Measurements from ENCODE around the gene RBBP8NL. TPM values are rescaled to one million over a fixed set of nuclear protein-coding genes. Genes with fewer than 3 reads are reported as not detected.

Gene RBBP8NL
- total and polyA plus RNA-seq, 2 experiments from 2014 or later = 0.10 to 1.1 TPM

DNA sequence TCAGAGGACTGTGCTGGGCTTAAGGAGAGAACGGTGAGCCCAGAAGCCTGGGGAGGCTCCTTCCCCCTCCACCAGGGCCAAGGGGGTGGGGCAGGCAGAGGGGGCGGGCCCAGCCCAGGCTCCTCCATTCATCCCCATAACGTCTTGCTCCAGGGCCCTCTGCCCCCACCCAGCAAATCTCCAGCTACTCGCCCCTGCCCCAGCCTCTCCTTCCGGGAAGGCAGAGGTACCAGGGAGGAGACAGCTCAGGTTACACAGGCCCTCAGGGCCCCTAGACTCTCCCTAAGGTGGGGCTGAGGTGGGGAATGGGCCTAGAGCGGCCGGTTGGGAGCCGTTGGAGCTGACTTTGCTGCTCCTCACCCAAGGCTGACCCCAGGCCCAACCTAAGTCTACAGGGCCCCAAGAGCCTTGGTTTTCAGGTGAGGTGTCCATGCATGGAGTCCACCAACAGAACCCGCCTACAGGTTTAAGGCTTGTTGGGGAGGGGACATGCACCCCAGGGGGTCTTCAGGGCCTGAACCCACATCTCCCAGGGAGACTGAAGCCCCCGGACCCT is 61.4 kb downstream of the RBBP8NL start (continued):
- TF ChIP-seq ZNF331 (CRISPR knock-in tag; IDR thresholded peaks at IDR 0.05; ENCODE audit: low read depth) = no peak
- TF ChIP-seq, protein P1, sequence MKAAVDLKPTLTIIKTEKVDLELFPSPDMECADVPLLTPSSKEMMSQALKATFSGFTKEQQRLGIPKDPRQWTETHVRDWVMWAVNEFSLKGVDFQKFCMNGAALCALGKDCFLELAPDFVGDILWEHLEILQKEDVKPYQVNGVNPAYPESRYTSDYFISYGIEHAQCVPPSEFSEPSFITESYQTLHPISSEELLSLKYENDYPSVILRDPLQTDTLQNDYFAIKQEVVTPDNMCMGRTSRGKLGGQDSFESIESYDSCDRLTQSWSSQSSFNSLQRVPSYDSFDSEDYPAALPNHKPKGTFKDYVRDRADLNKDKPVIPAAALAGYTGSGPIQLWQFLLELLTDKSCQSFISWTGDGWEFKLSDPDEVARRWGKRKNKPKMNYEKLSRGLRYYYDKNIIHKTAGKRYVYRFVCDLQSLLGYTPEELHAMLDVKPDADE (IDR thresholded peaks at IDR 0.05) = no peak
- no peak for TF ChIP-seq POLR2AphosphoS5 (IDR thresholded peaks at IDR 0.05; ENCODE audit: low read depth)
- no peak for TF ChIP-seq EZH2 (IDR thresholded peaks at IDR 0.05; ENCODE audit: low read depth, unreplicated experiment)
- no peak for TF ChIP-seq ZNF114 (CRISPR knock-in tag; IDR thresholded peaks at IDR 0.05)
- TF ChIP-seq STAT1 (IDR thresholded peaks at IDR 0.05; ENCODE audit: unreplicated experiment) = no peak

DNA sequence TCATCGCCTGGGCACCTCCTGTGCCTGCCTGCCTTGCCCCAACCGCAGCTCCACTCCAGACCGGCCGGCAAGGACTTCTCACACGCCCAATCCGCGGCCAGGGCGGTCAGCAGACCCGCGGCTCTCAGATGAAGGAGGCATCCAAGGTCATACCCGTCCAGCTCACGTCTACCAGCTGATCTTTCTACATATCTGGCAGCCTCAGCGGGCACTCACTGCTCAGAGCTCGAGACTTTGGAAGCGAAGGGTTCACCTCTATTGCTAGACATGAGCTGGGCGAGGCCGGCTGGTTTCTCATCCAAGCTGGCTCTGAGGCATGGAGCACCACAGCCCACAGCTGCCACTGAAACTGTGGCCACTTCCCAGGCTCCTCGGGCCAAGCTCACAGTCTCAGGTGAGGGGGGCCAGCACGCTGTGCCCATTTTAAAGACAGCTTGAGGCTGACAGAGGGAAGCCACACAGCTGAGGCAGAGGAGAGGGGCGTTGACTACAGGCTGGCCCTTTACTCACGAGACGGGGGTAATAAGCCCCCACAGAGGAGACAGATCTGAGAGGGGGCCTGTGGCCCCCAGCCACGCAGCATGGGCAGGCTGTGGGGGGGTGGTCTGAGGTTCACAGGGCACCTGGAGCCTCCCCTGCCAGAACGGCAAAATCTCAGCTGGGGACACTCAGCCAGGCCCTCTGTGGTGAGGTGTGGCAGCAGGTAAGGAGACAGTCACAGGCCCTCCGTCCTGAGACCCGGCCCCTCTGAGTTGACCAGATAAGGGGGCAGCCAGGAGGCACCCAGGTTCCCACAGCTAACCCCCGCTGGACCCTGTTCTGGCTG is 62.2 kb downstream of the RBBP8NL start:
- peak overlapping the region; percentile 67 for H3K4me3 Mint-ChIP-seq
- H3K4me3 ChIP-seq = peak overlapping the region; percentile 88
- ATAC-seq = no peak
- no peak for TF ChIP-seq EZH2phosphoT487 (IDR thresholded peaks at IDR 0.05; ENCODE audit: unreplicated experiment)
- TF ChIP-seq, protein P2, sequence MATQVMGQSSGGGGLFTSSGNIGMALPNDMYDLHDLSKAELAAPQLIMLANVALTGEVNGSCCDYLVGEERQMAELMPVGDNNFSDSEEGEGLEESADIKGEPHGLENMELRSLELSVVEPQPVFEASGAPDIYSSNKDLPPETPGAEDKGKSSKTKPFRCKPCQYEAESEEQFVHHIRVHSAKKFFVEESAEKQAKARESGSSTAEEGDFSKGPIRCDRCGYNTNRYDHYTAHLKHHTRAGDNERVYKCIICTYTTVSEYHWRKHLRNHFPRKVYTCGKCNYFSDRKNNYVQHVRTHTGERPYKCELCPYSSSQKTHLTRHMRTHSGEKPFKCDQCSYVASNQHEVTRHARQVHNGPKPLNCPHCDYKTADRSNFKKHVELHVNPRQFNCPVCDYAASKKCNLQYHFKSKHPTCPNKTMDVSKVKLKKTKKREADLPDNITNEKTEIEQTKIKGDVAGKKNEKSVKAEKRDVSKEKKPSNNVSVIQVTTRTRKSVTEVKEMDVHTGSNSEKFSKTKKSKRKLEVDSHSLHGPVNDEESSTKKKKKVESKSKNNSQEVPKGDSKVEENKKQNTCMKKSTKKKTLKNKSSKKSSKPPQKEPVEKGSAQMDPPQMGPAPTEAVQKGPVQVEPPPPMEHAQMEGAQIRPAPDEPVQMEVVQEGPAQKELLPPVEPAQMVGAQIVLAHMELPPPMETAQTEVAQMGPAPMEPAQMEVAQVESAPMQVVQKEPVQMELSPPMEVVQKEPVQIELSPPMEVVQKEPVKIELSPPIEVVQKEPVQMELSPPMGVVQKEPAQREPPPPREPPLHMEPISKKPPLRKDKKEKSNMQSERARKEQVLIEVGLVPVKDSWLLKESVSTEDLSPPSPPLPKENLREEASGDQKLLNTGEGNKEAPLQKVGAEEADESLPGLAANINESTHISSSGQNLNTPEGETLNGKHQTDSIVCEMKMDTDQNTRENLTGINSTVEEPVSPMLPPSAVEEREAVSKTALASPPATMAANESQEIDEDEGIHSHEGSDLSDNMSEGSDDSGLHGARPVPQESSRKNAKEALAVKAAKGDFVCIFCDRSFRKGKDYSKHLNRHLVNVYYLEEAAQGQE (IDR thresholded peaks at IDR 0.05; ENCODE audit: unreplicated experiment) = no peak
- no peak for TF ChIP-seq ZNF114 (CRISPR knock-in tag; IDR thresholded peaks at IDR 0.05)
- TF ChIP-seq, protein P3, sequence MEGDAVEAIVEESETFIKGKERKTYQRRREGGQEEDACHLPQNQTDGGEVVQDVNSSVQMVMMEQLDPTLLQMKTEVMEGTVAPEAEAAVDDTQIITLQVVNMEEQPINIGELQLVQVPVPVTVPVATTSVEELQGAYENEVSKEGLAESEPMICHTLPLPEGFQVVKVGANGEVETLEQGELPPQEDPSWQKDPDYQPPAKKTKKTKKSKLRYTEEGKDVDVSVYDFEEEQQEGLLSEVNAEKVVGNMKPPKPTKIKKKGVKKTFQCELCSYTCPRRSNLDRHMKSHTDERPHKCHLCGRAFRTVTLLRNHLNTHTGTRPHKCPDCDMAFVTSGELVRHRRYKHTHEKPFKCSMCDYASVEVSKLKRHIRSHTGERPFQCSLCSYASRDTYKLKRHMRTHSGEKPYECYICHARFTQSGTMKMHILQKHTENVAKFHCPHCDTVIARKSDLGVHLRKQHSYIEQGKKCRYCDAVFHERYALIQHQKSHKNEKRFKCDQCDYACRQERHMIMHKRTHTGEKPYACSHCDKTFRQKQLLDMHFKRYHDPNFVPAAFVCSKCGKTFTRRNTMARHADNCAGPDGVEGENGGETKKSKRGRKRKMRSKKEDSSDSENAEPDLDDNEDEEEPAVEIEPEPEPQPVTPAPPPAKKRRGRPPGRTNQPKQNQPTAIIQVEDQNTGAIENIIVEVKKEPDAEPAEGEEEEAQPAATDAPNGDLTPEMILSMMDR (conservative IDR thresholded peaks at IDR 0.05; ENCODE audit: low read depth in 2 of 2) = no peak
- TF ChIP-seq CREB1 (CRISPR knock-in tag; IDR thresholded peaks at IDR 0.05; ENCODE audit: low read depth) = no peak
- TF ChIP-seq, protein P4, sequence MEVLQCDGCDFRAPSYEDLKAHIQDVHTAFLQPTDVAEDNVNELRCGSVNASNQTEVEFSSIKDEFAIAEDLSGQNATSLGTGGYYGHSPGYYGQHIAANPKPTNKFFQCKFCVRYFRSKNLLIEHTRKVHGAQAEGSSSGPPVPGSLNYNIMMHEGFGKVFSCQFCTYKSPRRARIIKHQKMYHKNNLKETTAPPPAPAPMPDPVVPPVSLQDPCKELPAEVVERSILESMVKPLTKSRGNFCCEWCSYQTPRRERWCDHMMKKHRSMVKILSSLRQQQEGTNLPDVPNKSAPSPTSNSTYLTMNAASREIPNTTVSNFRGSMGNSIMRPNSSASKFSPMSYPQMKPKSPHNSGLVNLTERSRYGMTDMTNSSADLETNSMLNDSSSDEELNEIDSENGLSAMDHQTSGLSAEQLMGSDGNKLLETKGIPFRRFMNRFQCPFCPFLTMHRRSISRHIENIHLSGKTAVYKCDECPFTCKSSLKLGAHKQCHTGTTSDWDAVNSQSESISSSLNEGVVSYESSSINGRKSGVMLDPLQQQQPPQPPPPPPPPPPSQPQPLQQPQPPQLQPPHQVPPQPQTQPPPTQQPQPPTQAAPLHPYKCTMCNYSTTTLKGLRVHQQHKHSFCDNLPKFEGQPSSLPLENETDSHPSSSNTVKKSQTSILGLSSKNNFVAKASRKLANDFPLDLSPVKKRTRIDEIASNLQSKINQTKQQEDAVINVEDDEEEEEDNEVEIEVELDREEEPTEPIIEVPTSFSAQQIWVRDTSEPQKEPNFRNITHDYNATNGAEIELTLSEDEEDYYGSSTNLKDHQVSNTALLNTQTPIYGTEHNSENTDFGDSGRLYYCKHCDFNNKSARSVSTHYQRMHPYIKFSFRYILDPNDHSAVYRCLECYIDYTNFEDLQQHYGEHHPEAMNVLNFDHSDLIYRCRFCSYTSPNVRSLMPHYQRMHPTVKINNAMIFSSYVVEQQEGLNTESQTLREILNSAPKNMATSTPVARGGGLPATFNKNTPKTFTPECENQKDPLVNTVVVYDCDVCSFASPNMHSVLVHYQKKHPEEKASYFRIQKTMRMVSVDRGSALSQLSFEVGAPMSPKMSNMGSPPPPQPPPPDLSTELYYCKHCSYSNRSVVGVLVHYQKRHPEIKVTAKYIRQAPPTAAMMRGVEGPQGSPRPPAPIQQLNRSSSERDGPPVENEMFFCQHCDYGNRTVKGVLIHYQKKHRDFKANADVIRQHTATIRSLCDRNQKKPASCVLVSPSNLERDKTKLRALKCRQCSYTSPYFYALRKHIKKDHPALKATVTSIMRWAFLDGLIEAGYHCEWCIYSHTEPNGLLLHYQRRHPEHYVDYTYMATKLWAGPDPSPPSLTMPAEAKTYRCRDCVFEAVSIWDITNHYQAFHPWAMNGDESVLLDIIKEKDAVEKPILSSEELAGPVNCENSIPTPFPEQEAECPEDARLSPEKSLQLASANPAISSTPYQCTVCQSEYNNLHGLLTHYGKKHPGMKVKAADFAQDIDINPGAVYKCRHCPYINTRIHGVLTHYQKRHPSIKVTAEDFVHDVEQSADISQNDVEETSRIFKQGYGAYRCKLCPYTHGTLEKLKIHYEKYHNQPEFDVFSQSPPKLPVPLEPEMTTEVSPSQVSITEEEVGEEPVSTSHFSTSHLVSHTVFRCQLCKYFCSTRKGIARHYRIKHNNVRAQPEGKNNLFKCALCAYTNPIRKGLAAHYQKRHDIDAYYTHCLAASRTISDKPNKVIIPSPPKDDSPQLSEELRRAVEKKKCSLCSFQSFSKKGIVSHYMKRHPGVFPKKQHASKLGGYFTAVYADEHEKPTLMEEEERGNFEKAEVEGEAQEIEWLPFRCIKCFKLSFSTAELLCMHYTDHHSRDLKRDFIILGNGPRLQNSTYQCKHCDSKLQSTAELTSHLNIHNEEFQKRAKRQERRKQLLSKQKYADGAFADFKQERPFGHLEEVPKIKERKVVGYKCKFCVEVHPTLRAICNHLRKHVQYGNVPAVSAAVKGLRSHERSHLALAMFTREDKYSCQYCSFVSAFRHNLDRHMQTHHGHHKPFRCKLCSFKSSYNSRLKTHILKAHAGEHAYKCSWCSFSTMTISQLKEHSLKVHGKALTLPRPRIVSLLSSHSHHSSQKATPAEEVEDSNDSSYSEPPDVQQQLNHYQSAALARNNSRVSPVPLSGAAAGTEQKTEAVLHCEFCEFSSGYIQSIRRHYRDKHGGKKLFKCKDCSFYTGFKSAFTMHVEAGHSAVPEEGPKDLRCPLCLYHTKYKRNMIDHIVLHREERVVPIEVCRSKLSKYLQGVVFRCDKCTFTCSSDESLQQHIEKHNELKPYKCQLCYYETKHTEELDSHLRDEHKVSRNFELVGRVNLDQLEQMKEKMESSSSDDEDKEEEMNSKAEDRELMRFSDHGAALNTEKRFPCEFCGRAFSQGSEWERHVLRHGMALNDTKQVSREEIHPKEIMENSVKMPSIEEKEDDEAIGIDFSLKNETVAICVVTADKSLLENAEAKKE (CRISPR knock-in tag; IDR thresholded peaks at IDR 0.05) = no peak

More for the DNA sequence above, 62.2 kb downstream of the RBBP8NL start:
- peaks cover 3% of the 10 kb centered on the region; the same call in 2 of the 3 replicates for H3K36me3 Mint-ChIP-seq (ENCODE audit: low read depth)
- peak overlapping the region; percentile 97 for H3K4me2 ChIP-seq
- H3K27me3 Mint-ChIP-seq (ENCODE audit: insufficient read depth, low read depth, poor library complexity) = peaks cover 22% of the 10 kb centered on the region
- peaks cover 65% of the 10 kb centered on the region for H3K4me1 ChIP-seq (ENCODE audit: insufficient read depth)
- H3F3A ChIP-seq (replicated peaks; ENCODE audit: low read depth) = peaks cover 31% of the 10 kb centered on the region
- H3K36me3 ChIP-seq (ENCODE audit: insufficient read depth) = no peaks in the 10 kb centered on the region
- peaks cover 59% of the 10 kb centered on the region for H3K79me2 ChIP-seq (replicated peaks; ENCODE audit: insufficient read depth)
- H3K9me3 Mint-ChIP-seq = no peaks in the 10 kb centered on the region
- H2AFZ ChIP-seq = no peak overlapping the region
- H3K4me1 Mint-ChIP-seq = peaks cover 49% of the 10 kb centered on the region
- H3K9me2 ChIP-seq (ENCODE audit: insufficient read depth) = no peaks in the 10 kb centered on the region
- no peaks in the 10 kb centered on the region for H3K27me3 ChIP-seq (ENCODE audit: insufficient read depth)
- peak overlapping the region; percentile 99 for H3K27ac ChIP-seq (ENCODE audit: low read depth)
- H4K20me1 ChIP-seq (replicated peaks; ENCODE audit: insufficient read depth) = peaks cover 6% of the 10 kb centered on the region
- DNase-seq (ENCODE audit: low spot score) = no peak
- peak overlapping the region; percentile 31; the same call in 1 of the 2 replicates for H3K27ac Mint-ChIP-seq

Measured in GM23338 (cell line).